Measurements from ENCODE around the gene PADI2.
"Not testable (repeated sequence)": the region's sequence is repeated elsewhere in the genome, so short reads cannot be mapped to it uniquely, and the experiment has no call there.

PADI2 gene

GRCh38 chr1:17086751-17087150 is 32.5 kb downstream of the PADI2 start:
- DNase-seq, result no peak

GRCh38 chr1:17084787-17085186 is 34.5 kb downstream of the PADI2 start:
- DNase-seq, result no peak

GRCh38 chr1:17082761-17083160 is 36.5 kb downstream of the PADI2 start:
- no peak for DNase-seq

GRCh38 chr1:17081439-17081838 is 37.8 kb downstream of the PADI2 start:
- DNase-seq, result no peak

GRCh38 chr1:17080880-17081279 is 38.4 kb downstream of the PADI2 start:
- DNase-seq, result no peak

- DNase-seq, result no peak
Measured at GRCh38 chr1:17080085-17080759, 39.0 kb downstream of the PADI2 start.

- no peak for DNase-seq
Measured at GRCh38 chr1:17078991-17079868, 40.0 kb downstream of the PADI2 start.

- DNase-seq, result no peak
Measured at GRCh38 chr1:17075470-17076255, 43.6 kb downstream of the PADI2 start.

GRCh38 chr1:17071794-17072193 is 47.5 kb downstream of the PADI2 start:
- DNase-seq, result no peak

- DNase-seq, result no peak
Measured at GRCh38 chr1:17070163-17070525, 49.1 kb downstream of the PADI2 start.

GRCh38 chr1:17069452-17070162 is 49.6 kb downstream of the PADI2 start:
- DNase-seq, result no peak

- no peak for DNase-seq
Measured at GRCh38 chr1:17068789-17069188, 50.5 kb downstream of the PADI2 start.

GRCh38 chr1:17067465-17068240 is 51.6 kb downstream of the PADI2 start:
- DNase-seq, result peak in 10 of 51 donors; percentile 12 to 51 (median 30)

GRCh38 chr1:17067069-17067426 is 52.2 kb downstream of the PADI2 start:
- no peak for DNase-seq

GRCh38 chr1:17066361-17067068 is 52.7 kb downstream of the PADI2 start:
- no peak for DNase-seq

GRCh38 chr1:17065666-17066065 is 53.6 kb downstream of the PADI2 start:
- DNase-seq, result no peak

- not testable (repeated sequence) for DNase-seq
Measured at GRCh38 chr1:17062751-17063150, 56.5 kb downstream of the PADI2 start.

- DNase-seq, result no peak
Measured at GRCh38 chr1:17061892-17062291, 57.4 kb downstream of the PADI2 start.

GRCh38 chr1:17061486-17061885 is 57.8 kb downstream of the PADI2 start:
- DNase-seq, result no peak

GRCh38 chr1:17060306-17060749 is 58.9 kb downstream of the PADI2 start:
- peak in 2 of 51 donors; percentile 57 to 64 for DNase-seq

All from hypothalamus (tissue), 51 donors.